T-helper 2 cell treated with Interferon-gamma antibody and Interleukin-4, amounts not matched to agents 5 μg/mL and 100 μg/mL, for 36 hours (primary cell): Measurements from ENCODE around the gene GPR32.
A peak's percentile ranks its signal among the peaks of the same experiment; 100 is the strongest.

Experiments used
- DNase-seq: peaks from one replicate; pipeline ENCODE4 v3.0.0; 2021; ENCODE audit warnings: low spot score
- H3K27ac Mint-ChIP-seq: one replicate; pipeline ENCODE4 v1.8.0; 2021; ENCODE audit warnings: mild to moderate bottlenecking, mixed read lengths
- H3K27me3 Mint-ChIP-seq: one replicate; pipeline ENCODE4 v1.8.0; 2021; ENCODE audit warnings: low read depth, mixed read lengths
- H3K36me3 Mint-ChIP-seq: one replicate; pipeline ENCODE4 v1.8.0; 2021; ENCODE audit warnings: low read depth, mixed read lengths
- H3K4me1 Mint-ChIP-seq: one replicate; pipeline ENCODE4 v1.8.0; 2021; ENCODE audit warnings: low read depth, mixed read lengths
- H3K4me3 Mint-ChIP-seq: one replicate; pipeline ENCODE4 v1.8.0; 2022; ENCODE audit warnings: mild to moderate bottlenecking, moderate library complexity, mixed read lengths
- H3K9me3 Mint-ChIP-seq: one replicate; pipeline ENCODE4 v1.8.0; 2021; ENCODE audit warnings: mixed read lengths

GPR32 gene

GRCh38 chr19:50812474-50812873, 42.2 kb downstream of the GPR32 start:
- peaks cover 6% of the 10 kb centered on the region for H3K27me3 Mint-ChIP-seq
- H3K4me1 Mint-ChIP-seq = peaks cover 2% of the 10 kb centered on the region
- H3K9me3 Mint-ChIP-seq = no peaks in the 10 kb centered on the region
- H3K4me3 Mint-ChIP-seq = no peak overlapping the region
- DNase-seq = no peak
- no peaks in the 10 kb centered on the region for H3K36me3 Mint-ChIP-seq
- no peak overlapping the region for H3K27ac Mint-ChIP-seq

- no peaks in the 10 kb centered on the region for H3K36me3 Mint-ChIP-seq
- H3K9me3 Mint-ChIP-seq = no peaks in the 10 kb centered on the region
- peaks cover 9% of the 10 kb centered on the region for H3K27me3 Mint-ChIP-seq
- no peak overlapping the region for H3K4me3 Mint-ChIP-seq
- H3K27ac Mint-ChIP-seq = no peak overlapping the region
- no peak for DNase-seq
- peaks cover 12% of the 10 kb centered on the region for H3K4me1 Mint-ChIP-seq
These were observed 44.6 kb downstream of the GPR32 start for GRCh38 chr19:50814883-50815282.

- no peaks in the 10 kb centered on the region for H3K36me3 Mint-ChIP-seq
- no peak overlapping the region for H3K4me3 Mint-ChIP-seq
- H3K27ac Mint-ChIP-seq = no peak overlapping the region
- peaks cover 17% of the 10 kb centered on the region for H3K4me1 Mint-ChIP-seq
- H3K27me3 Mint-ChIP-seq = peaks cover 9% of the 10 kb centered on the region
- DNase-seq = no peak
- H3K9me3 Mint-ChIP-seq = no peaks in the 10 kb centered on the region
These were observed 45.2 kb downstream of the GPR32 start for GRCh38 chr19:50815439-50815838.

GRCh38 chr19:50817941-50818858, 47.9 kb downstream of the GPR32 start:
- Mint-ChIP-seq H3K4me3 (peak overlapping the region; percentile 81), H3K4me1 (peaks cover 22% of the 10 kb centered on the region), H3K36me3 (no peaks in the 10 kb centered on the region), H3K27me3 (peaks cover 26% of the 10 kb centered on the region), H3K27ac (peak overlapping the region; percentile 56), H3K9me3 (no peaks in the 10 kb centered on the region)
- DNase-seq = peak; percentile 73

DNA sequence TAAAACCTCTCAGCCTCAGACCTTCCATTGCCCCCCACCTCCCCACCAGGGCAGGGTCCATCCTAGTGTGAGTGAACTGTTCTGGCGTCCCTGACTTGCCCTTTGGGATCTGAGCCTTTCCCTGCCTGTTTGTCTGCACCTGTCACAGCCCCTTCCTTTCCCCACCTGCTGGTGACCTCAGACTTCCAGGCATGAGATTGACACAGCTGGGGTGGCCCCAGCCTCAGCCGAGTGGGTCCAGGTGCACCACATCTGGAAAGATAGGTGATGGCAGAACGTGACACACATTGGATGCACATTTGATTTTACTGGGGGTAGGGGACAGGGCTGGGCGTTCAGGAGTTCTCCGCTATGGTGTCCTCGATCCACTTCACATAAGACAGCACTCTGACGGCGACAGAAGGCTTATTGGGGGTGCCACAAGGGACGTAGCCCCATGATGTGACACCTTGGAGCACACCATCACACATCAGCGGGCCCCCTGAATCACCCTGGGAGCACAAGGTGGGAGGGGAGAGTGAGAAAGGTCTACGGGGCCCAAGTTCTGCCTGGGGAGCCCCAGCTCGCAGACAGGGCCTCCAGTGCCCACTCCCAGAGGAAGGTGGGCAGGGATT, 48.7 kb downstream of the GPR32 start:
- Mint-ChIP-seq H3K4me1 (peaks cover 22% of the 10 kb centered on the region), H3K27me3 (peaks cover 26% of the 10 kb centered on the region), H3K36me3 (no peaks in the 10 kb centered on the region), H3K27ac (no peak overlapping the region), H3K4me3 (peak overlapping the region; percentile 81), H3K9me3 (no peaks in the 10 kb centered on the region)
- DNase-seq = no peak

GRCh38 chr19:50819636-50820035, 49.4 kb downstream of the GPR32 start:
- H3K27me3 Mint-ChIP-seq = peaks cover 28% of the 10 kb centered on the region
- no peaks in the 10 kb centered on the region for H3K36me3 Mint-ChIP-seq
- DNase-seq = no peak
- peak overlapping the region; percentile 75 for H3K4me3 Mint-ChIP-seq
- H3K27ac Mint-ChIP-seq = no peak overlapping the region
- H3K4me1 Mint-ChIP-seq = peaks cover 22% of the 10 kb centered on the region
- H3K9me3 Mint-ChIP-seq = no peaks in the 10 kb centered on the region

- peaks cover 28% of the 10 kb centered on the region for H3K27me3 Mint-ChIP-seq
- H3K4me3 Mint-ChIP-seq = peak overlapping the region; percentile 75
- no peak for DNase-seq
- no peaks in the 10 kb centered on the region for H3K36me3 Mint-ChIP-seq
- H3K27ac Mint-ChIP-seq = peak overlapping the region; percentile 64
- peaks cover 22% of the 10 kb centered on the region for H3K4me1 Mint-ChIP-seq
- H3K9me3 Mint-ChIP-seq = no peaks in the 10 kb centered on the region
These were observed 49.8 kb downstream of the GPR32 start for GRCh38 chr19:50820086-50820485.

GRCh38 chr19:50820549-50821247, 50.4 kb downstream of the GPR32 start:
- peaks cover 22% of the 10 kb centered on the region for H3K4me1 Mint-ChIP-seq
- DNase-seq = no peak
- H3K9me3 Mint-ChIP-seq = no peaks in the 10 kb centered on the region
- H3K4me3 Mint-ChIP-seq = peak overlapping the region; percentile 75
- peak overlapping the region; percentile 64 for H3K27ac Mint-ChIP-seq
- peaks cover 28% of the 10 kb centered on the region for H3K27me3 Mint-ChIP-seq
- H3K36me3 Mint-ChIP-seq = no peaks in the 10 kb centered on the region

DNA sequence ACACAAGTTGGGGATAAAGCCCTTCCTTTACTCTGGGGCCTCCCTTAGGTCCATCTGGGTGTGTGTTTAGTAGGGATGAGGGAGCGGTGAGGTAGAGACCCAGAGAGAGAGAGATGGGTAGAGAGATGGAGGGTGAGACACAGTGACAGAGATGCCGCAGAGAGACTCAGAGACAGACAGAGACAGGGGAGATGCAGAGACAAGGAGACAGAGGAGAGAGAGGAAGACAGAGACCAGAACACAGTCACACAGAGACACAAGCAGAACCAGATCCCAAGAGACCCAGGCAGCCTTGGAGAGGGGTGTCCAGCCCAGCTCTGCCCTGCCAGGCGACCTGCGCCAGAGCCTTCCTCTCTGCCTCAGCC, 51.0 kb downstream of the GPR32 start:
- H3K4me1 Mint-ChIP-seq = peaks cover 22% of the 10 kb centered on the region
- DNase-seq = no peak
- no peaks in the 10 kb centered on the region for H3K36me3 Mint-ChIP-seq
- peaks cover 27% of the 10 kb centered on the region for H3K27me3 Mint-ChIP-seq
- peak overlapping the region; percentile 0 for H3K4me3 Mint-ChIP-seq
- no peaks in the 10 kb centered on the region for H3K9me3 Mint-ChIP-seq
- peak overlapping the region; percentile 29 for H3K27ac Mint-ChIP-seq
